ENCODE results near the gene SRGAP3.

The SRGAP3 gene

DNA sequence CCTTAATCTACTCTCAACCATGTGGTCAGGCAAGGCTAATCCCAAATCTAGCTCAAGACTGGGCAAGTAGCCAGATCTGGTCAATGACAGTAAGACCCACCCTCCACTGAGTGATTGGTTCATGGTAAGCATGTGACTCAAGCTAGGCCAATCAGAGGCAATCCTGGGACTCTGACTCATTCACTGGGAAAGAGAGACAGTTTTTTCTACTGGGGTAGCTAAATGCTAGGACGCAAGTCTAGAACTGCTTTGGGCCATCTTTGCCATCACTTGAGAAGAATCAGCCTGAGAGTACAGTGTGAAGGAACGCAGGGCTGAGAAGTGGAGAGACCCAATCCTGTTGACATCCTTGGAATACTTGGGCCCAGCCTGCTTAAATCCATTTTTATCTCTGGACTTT, 276.8 kb downstream of the SRGAP3 start:
- no peak for DNase-seq (ENCODE audit: low spot score)
- H3K4me3 ChIP-seq, result no peak overlapping the region
- TF ChIP-seq, protein P1, sequence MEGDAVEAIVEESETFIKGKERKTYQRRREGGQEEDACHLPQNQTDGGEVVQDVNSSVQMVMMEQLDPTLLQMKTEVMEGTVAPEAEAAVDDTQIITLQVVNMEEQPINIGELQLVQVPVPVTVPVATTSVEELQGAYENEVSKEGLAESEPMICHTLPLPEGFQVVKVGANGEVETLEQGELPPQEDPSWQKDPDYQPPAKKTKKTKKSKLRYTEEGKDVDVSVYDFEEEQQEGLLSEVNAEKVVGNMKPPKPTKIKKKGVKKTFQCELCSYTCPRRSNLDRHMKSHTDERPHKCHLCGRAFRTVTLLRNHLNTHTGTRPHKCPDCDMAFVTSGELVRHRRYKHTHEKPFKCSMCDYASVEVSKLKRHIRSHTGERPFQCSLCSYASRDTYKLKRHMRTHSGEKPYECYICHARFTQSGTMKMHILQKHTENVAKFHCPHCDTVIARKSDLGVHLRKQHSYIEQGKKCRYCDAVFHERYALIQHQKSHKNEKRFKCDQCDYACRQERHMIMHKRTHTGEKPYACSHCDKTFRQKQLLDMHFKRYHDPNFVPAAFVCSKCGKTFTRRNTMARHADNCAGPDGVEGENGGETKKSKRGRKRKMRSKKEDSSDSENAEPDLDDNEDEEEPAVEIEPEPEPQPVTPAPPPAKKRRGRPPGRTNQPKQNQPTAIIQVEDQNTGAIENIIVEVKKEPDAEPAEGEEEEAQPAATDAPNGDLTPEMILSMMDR (IDR thresholded peaks at IDR 0.05), result no peak
- no peak overlapping the region for H3K27ac ChIP-seq

DNA sequence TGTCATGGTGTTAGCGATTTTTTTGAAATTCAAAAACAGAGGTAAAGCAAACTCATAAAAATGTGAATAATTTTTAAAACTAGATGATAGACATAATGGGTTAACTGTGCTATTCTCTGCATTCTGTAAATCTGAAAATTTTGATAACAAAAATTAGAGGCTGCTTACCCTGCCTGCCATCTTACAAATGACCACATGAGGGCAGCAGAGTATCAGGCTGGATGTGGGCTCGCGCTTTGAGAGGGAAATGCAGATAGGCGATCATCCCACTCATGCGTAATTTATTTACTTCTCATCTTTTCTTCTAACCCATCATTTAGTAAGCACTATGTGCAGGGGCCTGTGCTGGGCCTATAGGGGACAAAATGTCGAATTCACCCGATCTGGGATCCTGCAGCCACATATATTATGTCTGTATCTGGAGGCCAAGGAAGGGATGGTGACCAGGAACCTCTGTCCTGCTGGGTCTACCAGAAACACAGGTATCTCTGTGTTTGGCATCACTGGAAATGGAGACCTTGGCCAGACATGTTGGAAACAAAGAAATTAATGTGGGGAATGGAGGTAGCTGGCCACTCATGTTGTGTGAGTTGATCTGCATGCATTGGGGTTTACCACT, 278.4 kb downstream of the SRGAP3 start:
- TF ChIP-seq, protein P1 (IDR thresholded peaks at IDR 0.05), result peak; percentile 99
- H3K4me3 ChIP-seq, result no peak overlapping the region
- DNase-seq (ENCODE audit: low spot score), result no peak
- no peak overlapping the region for H3K27ac ChIP-seq

DNA sequence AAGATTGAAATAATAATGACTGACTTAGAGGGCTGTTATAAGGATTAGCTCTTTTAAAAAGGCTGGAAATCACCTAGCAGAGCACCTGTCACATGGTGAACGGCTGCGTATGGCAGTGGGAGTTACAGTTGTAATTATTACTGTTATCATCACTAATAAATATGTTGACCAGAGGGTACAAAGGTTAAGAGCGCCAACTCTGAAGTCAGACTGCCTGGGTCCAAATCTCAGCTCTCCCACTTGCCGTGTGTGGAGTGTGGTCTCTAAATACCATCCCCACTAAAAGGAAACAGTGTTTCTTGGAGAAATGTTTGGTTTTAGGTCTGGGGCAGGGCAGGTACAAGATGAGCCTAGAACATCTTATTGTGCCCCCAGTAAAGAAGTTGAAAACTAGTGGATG, 280.2 kb downstream of the SRGAP3 start:
- Histone ChIP-seq H3K4me3 (no peak overlapping the region), H3K27ac (no peak overlapping the region)
- TF ChIP-seq, protein P1 (IDR thresholded peaks at IDR 0.05), result no peak
- no peak for DNase-seq (ENCODE audit: low spot score)

DNA sequence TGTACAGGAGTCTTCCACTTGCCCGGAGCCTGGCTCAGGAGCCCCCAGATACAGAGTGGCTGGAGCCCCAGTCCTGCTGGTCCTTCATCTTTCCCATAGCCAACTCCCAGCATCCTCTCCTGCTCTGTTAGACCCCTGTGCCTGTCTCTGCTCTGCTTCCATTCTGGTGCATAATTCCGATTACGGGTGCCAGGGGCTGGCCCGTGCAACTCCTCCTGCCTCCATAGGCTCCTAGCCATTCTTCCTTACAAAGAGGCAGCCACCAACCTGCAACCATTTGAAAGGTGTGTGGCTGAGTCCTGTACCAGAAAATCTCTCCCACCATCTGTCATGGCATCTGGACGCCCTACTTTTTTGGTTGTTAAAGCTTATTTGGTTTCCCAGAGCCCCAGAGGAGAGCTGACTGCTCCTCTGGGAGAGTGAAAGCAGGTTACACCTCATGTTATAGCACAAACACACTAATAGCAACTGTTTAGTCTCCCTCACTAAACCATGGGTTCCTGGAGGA, 281.0 kb downstream of the SRGAP3 start:
- no peak for DNase-seq (ENCODE audit: low spot score)
- H3K4me3 ChIP-seq, result no peak overlapping the region
- TF ChIP-seq, protein P1 (IDR thresholded peaks at IDR 0.05), result no peak
- H3K27ac ChIP-seq, result no peak overlapping the region

DNA sequence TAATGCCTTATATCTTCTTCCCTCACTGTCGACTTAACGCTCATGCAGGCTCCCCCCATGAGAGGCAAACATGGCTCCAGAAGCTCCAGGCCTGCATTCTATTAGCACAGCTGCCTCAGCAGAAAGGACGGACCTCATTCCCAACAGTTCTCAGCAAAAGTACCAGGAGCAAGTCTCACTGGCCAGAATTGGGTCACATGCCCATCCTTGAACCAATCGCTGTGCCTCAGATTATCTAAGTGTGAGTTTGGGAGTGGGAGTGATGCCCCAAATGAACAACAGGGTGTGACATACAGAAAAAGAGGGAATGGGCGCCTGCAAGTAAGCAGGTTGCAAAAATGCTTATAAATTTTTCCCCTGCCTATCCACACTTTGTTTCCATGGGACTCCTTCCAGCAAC, 281.9 kb downstream of the SRGAP3 start:
- no peak overlapping the region for H3K4me3 ChIP-seq
- TF ChIP-seq, protein P1 (IDR thresholded peaks at IDR 0.05), result no peak
- no peak for DNase-seq (ENCODE audit: low spot score)
- H3K27ac ChIP-seq, result no peak overlapping the region

DNA sequence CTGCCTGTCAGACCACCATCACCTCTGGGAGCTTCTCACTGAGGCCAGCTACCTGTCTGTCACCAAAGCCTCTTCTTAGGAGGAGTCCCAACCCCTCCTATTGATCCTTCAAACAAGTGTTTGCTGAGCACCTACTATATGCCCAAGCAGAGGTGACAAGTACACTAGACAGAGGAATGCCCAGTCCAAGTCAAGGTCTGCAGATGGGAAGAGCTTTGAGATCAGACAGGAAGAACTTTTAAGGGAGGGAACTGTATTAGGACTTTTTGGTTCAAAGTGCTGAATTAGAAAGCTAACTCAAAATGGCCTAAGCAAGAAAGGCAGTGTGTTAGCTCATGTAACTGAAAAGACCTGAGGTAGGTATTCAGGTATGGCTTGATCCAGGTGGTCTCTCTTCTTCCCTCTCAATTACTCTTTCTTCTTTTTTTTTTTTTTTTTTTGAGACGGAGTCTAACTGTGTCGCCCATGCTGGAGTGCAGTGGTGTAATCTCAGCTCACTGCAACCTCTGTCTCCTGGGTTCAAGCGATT, 282.6 kb downstream of the SRGAP3 start:
- TF ChIP-seq, protein P1 (IDR thresholded peaks at IDR 0.05), result no peak
- DNase-seq (ENCODE audit: low spot score), result no peak
- no peak overlapping the region for H3K27ac ChIP-seq
- H3K4me3 ChIP-seq, result no peak overlapping the region

DNA sequence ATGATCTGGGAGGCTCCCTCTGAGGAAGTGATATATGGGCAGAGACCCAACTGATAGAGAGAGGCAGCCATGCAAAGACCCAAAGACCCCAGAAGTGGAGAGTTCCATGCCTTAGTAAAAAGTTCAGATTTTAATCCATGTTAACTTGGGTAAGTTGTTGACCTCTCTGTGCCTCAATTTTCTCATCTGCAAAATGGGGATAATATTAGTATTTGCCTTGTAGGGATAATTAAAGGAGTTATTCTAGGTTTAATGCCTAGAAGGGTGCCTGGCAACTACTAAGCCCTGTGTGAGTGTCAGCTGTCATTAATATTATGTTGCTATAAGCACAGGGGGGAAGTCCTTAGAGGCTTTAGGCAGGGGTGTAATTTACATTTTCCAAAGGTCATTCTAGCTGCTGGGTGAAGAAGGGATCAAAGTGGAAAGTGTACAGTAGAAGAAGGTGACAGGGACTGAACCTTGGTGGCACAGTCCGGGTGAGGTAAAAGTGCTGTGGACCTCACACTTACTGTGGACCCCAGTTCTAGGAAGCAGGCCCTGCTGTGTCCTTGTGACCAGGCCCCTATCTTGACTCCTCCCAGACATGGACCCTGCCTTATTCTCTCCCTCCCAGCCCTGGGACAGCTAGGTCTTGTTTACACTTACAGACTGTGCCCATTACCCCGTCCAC, 283.2 kb downstream of the SRGAP3 start:
- no peak overlapping the region for H3K27ac ChIP-seq

More for the DNA sequence above, 283.2 kb downstream of the SRGAP3 start:
- DNase-seq (ENCODE audit: low spot score), result no peak
- TF ChIP-seq, protein P1 (IDR thresholded peaks at IDR 0.05), result no peak
- no peak overlapping the region for H3K4me3 ChIP-seq
